ENCODE results near the gene RPS6KA4. TPM values are rescaled to one million over a fixed set of nuclear protein-coding genes. Genes with fewer than 3 reads are reported as not detected.

RPS6KA4 gene
- total RNA-seq, 1 donor from 2014 or later: 39.3 TPM

- H3K27me3 ChIP-seq: no peaks in the 10 kb centered on the region
- intact Hi-C loops (cut with DNase I): no loop called here
- no peak for DNase-seq (ENCODE audit: extremely low spot score in 2 of 2)
- no peaks in the 10 kb centered on the region for H3K36me3 ChIP-seq
- no peak overlapping the region for H3K27ac ChIP-seq
- no peak for TF ChIP-seq POLR2AphosphoS5 (IDR thresholded peaks at IDR 0.05; ENCODE audit: insufficient read depth in 1 of 2, low read depth in 1 of 2)
- TF ChIP-seq, protein P1, sequence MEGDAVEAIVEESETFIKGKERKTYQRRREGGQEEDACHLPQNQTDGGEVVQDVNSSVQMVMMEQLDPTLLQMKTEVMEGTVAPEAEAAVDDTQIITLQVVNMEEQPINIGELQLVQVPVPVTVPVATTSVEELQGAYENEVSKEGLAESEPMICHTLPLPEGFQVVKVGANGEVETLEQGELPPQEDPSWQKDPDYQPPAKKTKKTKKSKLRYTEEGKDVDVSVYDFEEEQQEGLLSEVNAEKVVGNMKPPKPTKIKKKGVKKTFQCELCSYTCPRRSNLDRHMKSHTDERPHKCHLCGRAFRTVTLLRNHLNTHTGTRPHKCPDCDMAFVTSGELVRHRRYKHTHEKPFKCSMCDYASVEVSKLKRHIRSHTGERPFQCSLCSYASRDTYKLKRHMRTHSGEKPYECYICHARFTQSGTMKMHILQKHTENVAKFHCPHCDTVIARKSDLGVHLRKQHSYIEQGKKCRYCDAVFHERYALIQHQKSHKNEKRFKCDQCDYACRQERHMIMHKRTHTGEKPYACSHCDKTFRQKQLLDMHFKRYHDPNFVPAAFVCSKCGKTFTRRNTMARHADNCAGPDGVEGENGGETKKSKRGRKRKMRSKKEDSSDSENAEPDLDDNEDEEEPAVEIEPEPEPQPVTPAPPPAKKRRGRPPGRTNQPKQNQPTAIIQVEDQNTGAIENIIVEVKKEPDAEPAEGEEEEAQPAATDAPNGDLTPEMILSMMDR (IDR thresholded peaks at IDR 0.05): no peak
- no peak for TF ChIP-seq POLR2A (IDR thresholded peaks at IDR 0.05)
- H3K4me1 ChIP-seq: peaks cover 7% of the 10 kb centered on the region
- no peak overlapping the region for H3K4me3 ChIP-seq
- no peaks in the 10 kb centered on the region for H3K9me3 ChIP-seq
These were observed 24.6 kb downstream of the RPS6KA4 start for GRCh38 chr11:64383580-64383979.

DNA sequence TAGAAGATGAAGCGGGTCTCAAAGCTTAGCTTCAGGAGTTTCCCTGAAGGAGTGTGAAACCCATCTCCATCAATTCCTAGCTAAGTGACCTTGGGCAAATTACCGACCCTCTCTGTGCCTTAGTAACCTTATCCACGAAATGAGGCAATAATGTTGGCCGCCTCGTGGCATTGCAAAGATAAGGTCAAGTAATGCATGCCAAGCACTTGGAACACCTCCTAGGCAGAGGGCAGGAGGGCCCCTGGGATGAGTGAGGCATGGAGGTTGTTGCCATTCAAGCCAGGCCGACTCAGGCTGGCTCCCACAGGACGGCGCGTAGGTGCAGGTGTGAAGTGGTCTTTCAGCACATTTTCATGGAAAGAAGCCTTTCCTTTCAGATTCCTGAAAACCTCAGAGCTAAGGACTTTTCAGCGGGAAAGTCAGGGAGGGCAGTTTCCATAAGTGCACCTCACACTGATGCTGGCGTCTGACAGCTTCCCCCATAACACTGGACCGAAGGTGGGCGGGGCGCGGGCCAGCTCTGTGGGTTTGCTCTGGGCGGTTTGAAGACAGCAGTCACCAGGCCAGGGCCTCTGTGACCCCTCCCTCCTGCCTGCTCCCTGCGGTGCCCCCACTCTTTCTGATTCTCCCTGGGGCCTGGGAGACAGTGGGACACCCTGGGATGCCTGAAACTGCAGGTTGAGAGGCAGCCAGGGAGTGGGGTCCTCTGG lies 25.2 kb downstream of the RPS6KA4 start:
- Histone ChIP-seq H3K4me3 (no peak overlapping the region), H3K9me3 (no peaks in the 10 kb centered on the region), H3K4me1 (peaks cover 1% of the 10 kb centered on the region), H3K36me3 (no peaks in the 10 kb centered on the region), H3K27me3 (no peaks in the 10 kb centered on the region), H3K27ac (no peak overlapping the region)
- no peak for DNase-seq (ENCODE audit: extremely low spot score in 2 of 2)
- intact Hi-C loops (cut with DNase I): no loop called here
- TF ChIP-seq, protein P1 (IDR thresholded peaks at IDR 0.05): no peak
- TF ChIP-seq POLR2A (IDR thresholded peaks at IDR 0.05) (no peak), POLR2AphosphoS5 (IDR thresholded peaks at IDR 0.05; ENCODE audit: insufficient read depth in 1 of 2, low read depth in 1 of 2) (no peak)

- Histone ChIP-seq H3K27me3 (no peaks in the 10 kb centered on the region), H3K4me3 (no peak overlapping the region), H3K27ac (no peak overlapping the region), H3K9me3 (no peaks in the 10 kb centered on the region), H3K36me3 (no peaks in the 10 kb centered on the region), H3K4me1 (no peaks in the 10 kb centered on the region)
- no peak for DNase-seq (ENCODE audit: extremely low spot score in 2 of 2)
- intact Hi-C loops (cut with DNase I): no loop called here
- TF ChIP-seq POLR2A (IDR thresholded peaks at IDR 0.05): no peak
- TF ChIP-seq, protein P1 (IDR thresholded peaks at IDR 0.05): no peak
- no peak for TF ChIP-seq POLR2AphosphoS5 (IDR thresholded peaks at IDR 0.05; ENCODE audit: insufficient read depth in 1 of 2, low read depth in 1 of 2)
These were observed 26.3 kb downstream of the RPS6KA4 start for GRCh38 chr11:64384981-64385944.

GRCh38 chr11:64385945-64386704 lies 27.2 kb downstream of the RPS6KA4 start:
- intact Hi-C loops (cut with DNase I): no loop called here
- DNase-seq (ENCODE audit: extremely low spot score in 2 of 2): no peak
- Histone ChIP-seq H3K27ac (no peak overlapping the region), H3K9me3 (no peaks in the 10 kb centered on the region), H3K4me3 (no peak overlapping the region), H3K4me1 (no peaks in the 10 kb centered on the region), H3K27me3 (no peaks in the 10 kb centered on the region), H3K36me3 (no peaks in the 10 kb centered on the region)
- no peak for TF ChIP-seq POLR2AphosphoS5 (IDR thresholded peaks at IDR 0.05; ENCODE audit: insufficient read depth in 1 of 2, low read depth in 1 of 2)
- no peak for TF ChIP-seq POLR2A (IDR thresholded peaks at IDR 0.05)
- TF ChIP-seq, protein P1 (IDR thresholded peaks at IDR 0.05): no peak

Data from vagina (tissue), 2 donors.